Activated T-helper 1 cell treated with anti-CD3 and anti-CD28 coated beads, Interleukin-2, amount 50 U/mL, for 16 hours (primary cell): ENCODE measurements around the gene LYSMD1.

Source experiments
- DNase-seq, 2 donors: peaks; one replicate each; pipeline ENCODE4 v3.0.0-alpha.2; 2020; ENCODE audit warnings: low read depth in 1 of 2, low spot score in 1 of 2

Gene LYSMD1

GRCh38 chr1:151142411-151143056, 23.2 kb downstream of the LYSMD1 start:
- no peak for DNase-seq

DNA sequence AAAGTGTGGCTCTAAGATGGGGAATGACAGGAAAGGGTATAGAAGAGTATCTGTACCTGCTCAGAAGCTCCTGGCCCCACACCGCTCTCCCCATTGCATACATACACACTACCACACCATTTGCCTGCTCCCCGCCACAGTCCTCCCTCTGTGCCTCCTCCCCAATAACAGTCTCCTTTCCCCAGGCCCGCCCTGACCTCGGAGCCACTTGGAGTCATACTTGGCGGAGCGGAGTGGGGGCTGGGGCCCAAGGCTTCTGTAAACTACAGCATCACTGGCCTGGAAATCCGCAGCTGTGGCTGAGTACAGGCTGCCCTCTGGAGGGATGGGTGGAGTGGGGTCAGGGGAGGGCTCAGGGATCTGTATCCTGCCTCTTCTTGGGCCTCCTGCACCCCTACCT, 27.9 kb downstream of the LYSMD1 start:
- no peak for DNase-seq

DNA sequence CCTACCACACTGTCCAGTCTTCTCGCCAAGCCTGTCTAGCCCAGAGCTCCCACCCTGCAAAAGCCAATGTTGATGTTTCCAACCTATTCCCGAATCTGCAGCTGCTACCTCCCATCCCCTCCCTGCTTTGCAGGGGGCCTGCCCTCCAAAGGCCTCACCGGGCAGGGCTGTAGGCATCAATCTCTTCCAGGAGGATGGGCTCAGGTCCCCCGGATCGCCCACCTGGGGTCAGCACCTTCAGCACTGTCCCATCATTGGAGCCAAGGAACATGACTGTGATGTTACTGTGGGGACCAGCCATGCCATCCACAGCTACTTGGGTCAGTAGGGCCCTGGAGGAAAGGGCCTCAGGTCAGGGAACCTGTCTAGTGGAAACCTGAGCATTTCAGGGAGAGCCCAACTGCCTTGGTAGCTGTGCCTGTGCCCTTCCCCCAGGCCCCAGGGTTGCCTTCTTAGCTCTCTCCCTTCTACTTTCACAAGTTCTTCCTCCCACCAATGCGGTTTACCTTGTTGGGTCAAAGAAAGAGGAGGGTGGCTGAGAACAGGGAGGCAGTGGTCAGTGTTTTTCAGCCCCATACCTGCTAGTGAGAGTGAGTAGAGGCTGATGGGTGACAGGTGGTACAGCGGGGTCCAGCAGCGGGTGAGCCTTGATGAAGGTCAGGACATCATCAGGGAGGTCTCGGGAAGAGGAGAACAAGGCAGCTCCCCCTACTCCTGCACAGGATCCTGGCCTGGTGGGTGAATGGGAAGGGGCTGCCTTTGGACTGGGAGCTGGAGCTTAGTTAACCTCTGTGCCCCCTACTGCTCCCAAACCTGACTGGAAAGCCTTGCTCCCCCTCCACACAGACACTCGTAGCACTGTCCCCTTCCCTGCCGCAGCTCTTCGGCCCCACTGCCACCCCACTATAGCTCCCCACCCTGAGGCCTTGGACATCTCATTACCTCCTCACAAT, 30.0 kb downstream of the LYSMD1 start:
- DNase-seq = no peak

- DNase-seq = no peak
Observed at GRCh38 chr1:151134991-151135390, 30.7 kb downstream of the LYSMD1 start.

DNA sequence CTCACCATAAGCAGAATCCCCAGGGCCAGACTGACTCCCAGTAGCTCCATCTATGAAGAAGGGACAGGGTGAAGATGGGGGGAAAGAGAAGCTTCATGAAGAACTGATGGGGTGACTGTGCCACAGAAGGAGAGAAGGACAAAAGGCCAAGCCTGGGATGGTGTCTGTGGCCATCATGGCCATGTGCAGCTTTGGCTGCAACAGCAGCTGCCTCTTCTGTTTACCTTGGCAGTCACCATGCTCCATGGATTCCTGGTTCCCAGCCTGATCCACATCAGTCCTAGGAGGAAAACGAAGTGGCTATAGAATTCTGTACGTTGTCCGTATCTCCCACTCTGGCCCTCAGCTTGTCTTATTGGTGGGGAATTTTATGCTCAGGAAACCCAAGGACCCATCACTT, 31.3 kb downstream of the LYSMD1 start:
- DNase-seq = no peak

- no peak for DNase-seq
Observed at GRCh38 chr1:151133018-151133806, 32.5 kb downstream of the LYSMD1 start.

DNA sequence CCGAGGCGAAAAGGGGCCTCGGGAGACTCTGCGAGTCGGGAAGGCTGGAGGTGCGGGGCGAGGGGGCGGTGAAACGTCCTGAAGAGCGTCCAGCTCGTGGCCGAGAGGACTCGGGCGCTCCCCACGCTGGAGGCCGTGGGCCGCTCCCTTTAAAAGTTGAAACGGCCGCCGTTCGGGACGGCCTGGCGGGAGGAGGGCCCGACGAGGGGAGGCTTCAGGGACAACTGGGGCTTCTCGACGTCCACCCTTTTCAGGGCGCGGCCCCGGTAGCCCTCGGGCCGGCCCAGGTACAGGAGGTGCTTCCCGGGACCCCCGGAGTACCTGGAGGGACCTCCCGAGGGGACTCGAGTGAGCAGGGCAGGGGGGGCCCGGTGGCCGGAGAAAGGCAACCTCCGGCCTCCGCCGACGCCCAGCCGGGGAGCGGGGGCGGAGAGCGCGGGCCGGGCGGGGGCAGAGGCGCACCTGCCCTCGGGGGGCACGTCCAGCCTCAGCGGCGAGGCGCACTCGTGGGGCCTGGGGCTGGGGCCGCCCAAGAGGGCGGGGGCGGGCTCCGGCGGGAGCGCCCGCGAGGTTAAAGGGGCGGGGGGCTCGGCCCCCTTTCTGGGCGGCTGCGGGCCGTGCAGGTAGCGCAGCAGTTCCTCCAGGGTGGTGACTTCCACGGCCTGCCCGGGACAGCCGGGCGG, 33.2 kb downstream of the LYSMD1 start:
- DNase-seq = no peak

DNA sequence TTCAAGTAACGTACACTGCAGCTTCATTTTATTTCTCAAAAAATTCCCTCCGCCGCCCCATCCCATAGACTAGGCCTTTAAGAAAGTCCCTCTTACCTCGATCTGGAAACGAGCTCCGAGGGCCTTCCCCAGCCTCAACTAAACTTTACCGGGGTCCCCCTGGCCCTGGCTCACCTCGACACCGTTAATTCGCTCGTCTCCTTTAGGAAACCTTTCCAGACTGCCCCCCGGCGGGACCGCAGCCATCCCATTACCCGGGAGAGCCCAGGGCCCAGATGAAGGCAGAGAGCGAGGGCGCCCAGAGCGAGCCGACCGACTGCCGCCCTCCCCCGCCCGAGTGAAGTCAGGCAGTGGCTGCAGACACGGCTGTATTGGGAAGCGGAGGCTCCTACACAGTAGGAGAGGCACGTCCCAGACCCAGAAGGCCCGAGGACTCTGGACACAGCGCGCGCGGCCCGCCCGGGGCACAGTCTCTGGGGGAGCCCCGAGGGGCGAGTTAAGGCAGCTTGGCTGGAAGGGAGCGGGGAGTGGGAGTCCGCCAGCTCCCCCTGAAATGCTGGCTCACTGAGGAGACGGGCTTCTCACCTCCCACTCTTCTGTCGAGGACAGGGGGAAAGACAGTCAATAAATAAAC, 33.9 kb downstream of the LYSMD1 start:
- DNase-seq = no peak

- DNase-seq = peak; percentile 44 to 60
Observed at GRCh38 chr1:151130987-151131586, 34.6 kb downstream of the LYSMD1 start.

- no peak for DNase-seq
Observed at GRCh38 chr1:151128800-151129199, 36.9 kb downstream of the LYSMD1 start.

DNA sequence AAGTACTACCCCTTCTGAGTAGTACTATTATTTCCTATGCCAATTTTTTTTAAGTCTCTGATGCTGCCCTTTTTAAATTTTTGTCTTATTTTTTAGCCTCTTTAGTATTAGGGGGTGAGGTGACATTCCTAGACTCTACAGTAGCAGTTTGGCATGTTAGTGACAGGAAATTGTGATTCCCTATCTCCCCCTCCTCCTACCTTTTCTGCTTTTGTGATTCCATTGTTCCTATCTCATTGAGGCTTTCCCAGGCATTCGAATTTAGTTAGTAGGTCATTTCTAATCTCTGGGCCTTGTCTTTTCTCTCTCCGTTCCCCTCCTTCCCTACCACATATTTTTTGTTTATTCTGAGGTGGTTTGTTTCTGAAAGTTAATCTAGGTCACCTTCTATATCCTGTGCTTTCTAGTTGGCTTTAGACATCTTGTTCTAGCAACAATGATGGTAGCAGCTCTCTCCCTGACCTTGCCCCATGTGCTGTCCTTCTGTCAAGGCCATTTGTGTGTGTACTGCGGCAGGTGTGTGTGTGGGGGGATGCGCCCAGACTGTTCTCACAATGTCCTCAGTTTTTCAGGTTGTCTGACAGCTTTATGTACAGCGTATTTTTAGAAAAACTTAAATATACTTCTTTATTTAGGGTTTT, 40.8 kb downstream of the LYSMD1 start:
- no peak for DNase-seq

- no peak for DNase-seq
Observed at GRCh38 chr1:151113877-151114276, 51.8 kb downstream of the LYSMD1 start.
